K562 (cell line): ENCODE results near the gene BZW2. TPM values are rescaled to one million over a fixed set of nuclear protein-coding genes. Genes with fewer than 3 reads are reported as not detected.

Experiments
- ARID3B ChIP-seq: fragments of 250-450 bp; sonication (Bioruptor Pico); IDR thresholded peaks from 2 replicates; pipeline ENCODE4 v1.4.0; 2020; ENCODE audit warnings: borderline replicate concordance
- BCOR ChIP-seq: fragments of 450-650 bp; IDR thresholded peaks from 2 replicates; pipeline ENCODE4 v1.6.1; 2016
- CGGBP1 ChIP-seq: fragments of 250-450 bp; sonication (Bioruptor Pico); IDR thresholded peaks from 2 replicates; pipeline ENCODE4 v1.9.0; 2021; ENCODE audit warnings: mild to moderate bottlenecking
- CHD2 ChIP-seq: IDR thresholded peaks from 2 replicates; pipeline ENCODE4 v1.6.1; 2011; ENCODE audit warnings: low read depth, low read length
- ESRRA ChIP-seq: fragments of 450-650 bp; IDR thresholded peaks from 2 replicates; pipeline ENCODE4 v1.6.1; 2014; ENCODE audit warnings: low read depth, mild to moderate bottlenecking, moderate library complexity, borderline replicate concordance
- FOSL1 ChIP-seq: fragments of 200-800 bp; sonication (Bioruptor generic); conservative IDR thresholded peaks from 2 replicates; pipeline ENCODE4 v1.6.1; 2016; ENCODE audit warnings: missing genetic modification characterization, missing compliant biosample characterization
- FUS ChIP-seq: fragments of 200-400 bp; formaldehyde crosslinking; optimal IDR thresholded peaks from 2 replicates; pipeline ENCODE3; 2017; ENCODE audit warnings: low read depth, low read length
- JUN ChIP-seq, 2 experiments: sonication (generic) in 1 of 2; formaldehyde crosslinking in 1 of 2; IDR thresholded peaks; 2 replicates each; pipeline versions ENCODE4 v1.6.1 to v1.8.0; 2012 to 2022; ENCODE audit warnings: borderline replicate concordance in 2 of 2, mild to moderate bottlenecking in 2 of 2, improper control_type of control experiment in 1 of 2, low read depth in 1 of 2, low read length in 1 of 2, missing genetic modification reagents in 1 of 2
- POLR3A ChIP-seq: IDR thresholded peaks from 2 replicates; pipeline ENCODE4 v1.6.1; 2011; ENCODE audit warnings: borderline replicate concordance, mild to moderate bottlenecking, moderate library complexity; ENCODE audit not compliant: insufficient read length, insufficient read depth; ENCODE audit errors: extremely low read depth
- RAD21 ChIP-seq, 2 experiments: fragments of 250-450 bp in 1 of 2; fragments of 450-650 bp in 1 of 2; sonication (Bioruptor Pico) in 1 of 2; formaldehyde crosslinking in 1 of 2; IDR thresholded peaks in 1 of 2; conservative IDR thresholded peaks in 1 of 2; 2 replicates each; pipeline versions ENCODE4 v1.4.0 to v1.8.0; 2020 to 2022; ENCODE audit warnings: mild to moderate bottlenecking in 2 of 2, moderate library complexity in 1 of 2
- REST ChIP-seq, 2 experiments: fragments of 450-650 bp; formaldehyde crosslinking in 1 of 2; IDR thresholded peaks; 2 replicates each; pipeline versions ENCODE4 v1.4.0 to v1.6.1; 2014 to 2020; ENCODE audit warnings: mild to moderate bottlenecking in 2 of 2, borderline replicate concordance in 1 of 2, low read depth in 1 of 2
- SETDB1 ChIP-seq: IDR thresholded peaks from one replicate; pipeline ENCODE4 v1.6.1; 2012; ENCODE audit warnings: low read length, control low read depth, inconsistent platforms
- SMARCA4 ChIP-seq: fragments of 450-650 bp; IDR thresholded peaks from 2 replicates; pipeline ENCODE4 v1.6.1; 2016
- TGIF2 ChIP-seq: sonication (generic); formaldehyde crosslinking; IDR thresholded peaks from 2 replicates; pipeline ENCODE4 v1.8.1; 2022; ENCODE audit warnings: mild to moderate bottlenecking, missing genetic modification reagents, moderate library complexity
- TRIM25 ChIP-seq: fragments of 450-650 bp; IDR thresholded peaks from 2 replicates; pipeline ENCODE4 v1.7.0; 2016; ENCODE audit warnings: borderline replicate concordance
- polyA plus RNA-seq, 8 experiments: library from polyadenylated mRNA; depleted of rRNA in 4 of 8; stranded (reverse) in 5 of 8; unstranded in 3 of 8; fragments of >200 nt; fragmentation: Nextera tagmentation in 2 of 8; fragmentation: Illumina TruSeq in 1 of 8; extraction: Ambion mirVana in 2 of 8; extraction: Trizol in 1 of 8; gene quantifications; 2 replicates each; pipeline versions ENCODE4 v1.2.1 to v1.2.3, GENCODE V29; 2011 to 2014; ENCODE audit warnings: inconsistent platforms in 1 of 8, missing spikeins in 1 of 8
- total RNA-seq, 7 experiments: library from RNA; depleted of rRNA in 6 of 7; stranded (reverse); fragments of >200 nt in 6 of 7; fragmentation: Illumina TruSeq in 2 of 7; extraction: Trizol in 2 of 7; gene quantifications; 2 replicates each; pipeline versions ENCODE4 v1.2.1 to v1.2.3, GENCODE V29; 2011 to 2021; ENCODE audit warnings: low replicate concordance in 1 of 7

Gene BZW2
- total and polyA plus RNA-seq, 9 of the 15 experiments (the other 6 are each of a cell fraction or from before 2014, with no cell fraction given) = 140 to 316 (median 173) TPM

- TF ChIP-seq REST (IDR thresholded peaks at IDR 0.05; ENCODE audit: borderline replicate concordance) (peak; percentile 20; the same call in 1 of the 2 replicates), REST (CRISPR knock-in tag; IDR thresholded peaks at IDR 0.05; ENCODE audit: low read depth) (no peak), JUN (IDR thresholded peaks at IDR 0.05; ENCODE audit: borderline replicate concordance, low read depth, low read length) (peak; percentile 61; the same call in 1 of the 2 replicates), JUN (CRISPR knock-in tag; IDR thresholded peaks at IDR 0.05; ENCODE audit: borderline replicate concordance) (no peak), POLR3A (no peak), SETDB1 (peak; percentile 27), BCOR (no peak), FOSL1 (peak; percentile 91), TRIM25 (no peak), SMARCA4 (peak; percentile 16; the same call in 1 of the 2 replicates), CGGBP1 (CRISPR knock-in tag) (no peak), ESRRA (peak; percentile 26; the same call in 1 of the 2 replicates), FUS (no peak), ARID3B (CRISPR knock-in tag) (no peak), TGIF2 (CRISPR knock-in tag) (no peak), RAD21 (CRISPR knock-in tag; conservative IDR thresholded peaks at IDR 0.05 in 1 of 2, IDR thresholded peaks at IDR 0.05 in 1 of 2) (peak in 1 of 2 experiments; percentile 32; a peak in 1 of 4 replicates), CHD2 (no peak)
Measured at GRCh38 chr7:16708980-16709379, 63.0 kb downstream of the BZW2 start (continued).
